IPS-NIHi11 (cell line): Measurements from ENCODE around the gene PRIMA1.

ENCODE experiments used
- DNase-seq: peaks from one replicate; pipeline ENCODE4 v3.0.0; 2012; ENCODE audit warnings: mixed read lengths, low spot score

PRIMA1 gene

GRCh38 chr14:93674343-93674742 is 113.9 kb downstream of the PRIMA1 start:
- no peak for DNase-seq

- DNase-seq, result no peak
Observed at GRCh38 chr14:93669632-93670031, 118.7 kb downstream of the PRIMA1 start.
